Sigmoid colon (tissue), 7 donors: ENCODE results near the gene L1TD1. TPM values are rescaled to one million over a fixed set of nuclear protein-coding genes. Genes with fewer than 3 reads are reported as not detected.
"Not testable (repeated sequence)": the region's sequence is repeated elsewhere in the genome, so short reads cannot be mapped to it uniquely, and the experiment has no call there.

Source experiments
- DNase-seq: peaks from one replicate; pipeline ENCODE4 v3.0.0-alpha.2; 2019
- H3K27ac ChIP-seq, 4 donors: fragments of 200-600 bp; sonication (generic); one replicate each; pipeline ENCODE4 v1.5.1; 2016 to 2019; ENCODE audit warnings: mild to moderate bottlenecking in 1 of 4
- H3K27me3 ChIP-seq, 3 donors: fragments of 200-600 bp; sonication (generic); one replicate each; pipeline ENCODE4 v1.5.1; 2019; ENCODE audit warnings: mild to moderate bottlenecking in 1 of 3
- H3K36me3 ChIP-seq, 4 donors: fragments of 200-600 bp; sonication (generic); one replicate each; pipeline ENCODE4 v1.5.1; 2016 to 2019
- H3K4me1 ChIP-seq, 4 donors: fragments of 200-600 bp; sonication (generic); one replicate each; pipeline ENCODE4 v1.5.1; 2017 to 2019
- H3K4me3 ChIP-seq, 4 donors: fragments of 200-600 bp; sonication (generic); one replicate each; pipeline ENCODE4 v1.5.1; 2017 to 2019; ENCODE audit warnings: mild to moderate bottlenecking in 2 of 4, moderate library complexity in 1 of 4
- H3K9me3 ChIP-seq, 4 donors: fragments of 200-600 bp in 3 of 4; sonication (generic) in 3 of 4; one replicate each; pipeline versions ENCODE4 v1.5.1 to v1.6.1; 2013 to 2019
- EP300 ChIP-seq, 4 donors: sonication (generic); formaldehyde crosslinking; IDR thresholded peaks; one replicate each; pipeline ENCODE4 v1.6.1; 2017; ENCODE audit warnings: antibody characterized with exemption in 4 of 4
- POLR2A ChIP-seq, 2 donors: fragments of 450-650 bp; IDR thresholded peaks; one replicate each; pipeline ENCODE4 v1.6.1; 2016; ENCODE audit warnings: antibody characterized with exemption in 2 of 2, mild to moderate bottlenecking in 2 of 2, moderate library complexity in 2 of 2
- POLR2AphosphoS5 ChIP-seq, 4 donors: sonication (generic); formaldehyde crosslinking; IDR thresholded peaks; one replicate each; pipeline ENCODE4 v1.6.1; 2017; ENCODE audit warnings: antibody characterized with exemption in 4 of 4
- WGBS, 2 donors: extraction: QIAGEN DNeasy Blood & Tissue Kit; methylation state at CpG; one replicate each; pipeline ENCODE4 v1.1.7; 2013; 5-methylcytosine and 5-hydroxymethylcytosine counted together
- intact Hi-C: fragments of 100-400 bp; cut with DNase I; formaldehyde crosslinking; loops from one replicate; pipeline ENCODE4 v1.15.1; 2023
- polyA plus RNA-seq, 3 donors: library from polyadenylated mRNA; stranded (reverse); fragments of 200-250 nt; gene quantifications; one replicate each; pipeline ENCODE4 v1.2.3, GENCODE V29; 2013
- total RNA-seq, 4 donors: library from RNA; depleted of rRNA; stranded (reverse); fragments of >200 nt; gene quantifications; one replicate each; pipeline ENCODE4 v1.1.0, GENCODE V29; 2016
- TF ChIP-seq, protein P1 (sequence below), 4 experiments: fragments of 450-650 bp in 3 of 4; fragments of 200-600 bp in 1 of 4; IDR thresholded peaks; one replicate each; pipeline ENCODE4 v1.5.1; 2016 to 2019; ENCODE audit warnings: antibody characterized with exemption in 4 of 4, mild to moderate bottlenecking in 3 of 4, moderate library complexity in 2 of 4
- donor health status: healthy with polysubstance abuse.
- donor health status: Bipolar disorder and iron deficiency.
- donor health status: healthy.

Gene L1TD1
- total and polyA plus RNA-seq, 7 donors: under 0.01 to 8.0 (median 1.4) TPM; not detected in 1

DNA sequence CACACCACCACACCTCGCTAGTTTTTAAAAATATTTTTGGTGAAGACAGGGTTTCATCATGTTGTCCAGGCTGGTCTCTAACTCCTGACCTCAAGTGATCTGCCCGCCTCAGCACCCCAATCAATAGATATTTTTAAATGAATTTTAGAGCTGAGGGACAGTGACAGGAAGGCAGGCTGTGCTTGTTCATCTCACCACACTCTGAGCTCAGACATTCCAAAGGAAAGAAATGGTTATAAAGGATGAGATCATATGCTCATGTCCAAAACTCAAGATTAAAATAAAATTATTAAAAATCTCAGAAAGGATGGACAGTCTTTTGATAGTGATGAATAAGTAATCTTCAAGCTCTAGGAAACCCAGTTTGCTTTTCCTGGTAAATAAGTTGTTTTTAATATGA lies 40.9 kb downstream of the L1TD1 start:
- H3K36me3 ChIP-seq: no peaks in the 10 kb centered on the region
- H3K27ac ChIP-seq: no peak overlapping the region
- no peak for TF ChIP-seq POLR2A (IDR thresholded peaks at IDR 0.05)
- TF ChIP-seq POLR2AphosphoS5 (IDR thresholded peaks at IDR 0.05): no peak
- no peak for TF ChIP-seq EP300 (IDR thresholded peaks at IDR 0.05)
- TF ChIP-seq, protein P1, sequence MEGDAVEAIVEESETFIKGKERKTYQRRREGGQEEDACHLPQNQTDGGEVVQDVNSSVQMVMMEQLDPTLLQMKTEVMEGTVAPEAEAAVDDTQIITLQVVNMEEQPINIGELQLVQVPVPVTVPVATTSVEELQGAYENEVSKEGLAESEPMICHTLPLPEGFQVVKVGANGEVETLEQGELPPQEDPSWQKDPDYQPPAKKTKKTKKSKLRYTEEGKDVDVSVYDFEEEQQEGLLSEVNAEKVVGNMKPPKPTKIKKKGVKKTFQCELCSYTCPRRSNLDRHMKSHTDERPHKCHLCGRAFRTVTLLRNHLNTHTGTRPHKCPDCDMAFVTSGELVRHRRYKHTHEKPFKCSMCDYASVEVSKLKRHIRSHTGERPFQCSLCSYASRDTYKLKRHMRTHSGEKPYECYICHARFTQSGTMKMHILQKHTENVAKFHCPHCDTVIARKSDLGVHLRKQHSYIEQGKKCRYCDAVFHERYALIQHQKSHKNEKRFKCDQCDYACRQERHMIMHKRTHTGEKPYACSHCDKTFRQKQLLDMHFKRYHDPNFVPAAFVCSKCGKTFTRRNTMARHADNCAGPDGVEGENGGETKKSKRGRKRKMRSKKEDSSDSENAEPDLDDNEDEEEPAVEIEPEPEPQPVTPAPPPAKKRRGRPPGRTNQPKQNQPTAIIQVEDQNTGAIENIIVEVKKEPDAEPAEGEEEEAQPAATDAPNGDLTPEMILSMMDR (IDR thresholded peaks at IDR 0.05): no peak
- H3K4me1 ChIP-seq: no peaks in the 10 kb centered on the region
- no peak for DNase-seq
- H3K4me3 ChIP-seq: no peak overlapping the region
- intact Hi-C loops: no loop called here
- H3K9me3 ChIP-seq: no peaks in the 10 kb centered on the region
- no peaks in the 10 kb centered on the region for H3K27me3 ChIP-seq
- WGBS, 2 donors: 88 to 97% methylated on average over 2 of the region's 2 CpGs

DNA sequence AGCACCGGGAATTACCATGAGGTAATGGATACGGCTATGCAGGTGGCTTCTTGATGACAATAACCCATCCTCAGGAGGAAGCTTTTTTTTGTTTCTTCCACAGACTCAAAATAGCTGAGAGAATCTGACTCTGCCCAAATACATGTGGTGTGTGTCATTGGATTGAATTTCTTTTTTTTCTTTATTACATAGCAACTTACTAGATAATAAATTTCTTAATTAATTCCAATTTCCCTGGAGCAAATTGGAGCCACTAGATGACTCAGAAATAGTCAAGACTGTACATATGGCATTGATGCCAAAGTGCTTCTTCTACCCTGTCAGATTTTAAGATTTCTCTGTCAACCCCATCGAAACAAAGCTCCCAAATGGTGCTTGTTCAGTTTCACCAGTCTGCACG lies 42.7 kb downstream of the L1TD1 start:
- TF ChIP-seq, protein P1 (IDR thresholded peaks at IDR 0.05): no peak
- no peak for TF ChIP-seq POLR2A (IDR thresholded peaks at IDR 0.05)
- TF ChIP-seq POLR2AphosphoS5 (IDR thresholded peaks at IDR 0.05): no peak
- TF ChIP-seq EP300 (IDR thresholded peaks at IDR 0.05): no peak
- intact Hi-C loops: no loop called here
- Histone ChIP-seq H3K9me3 (no peaks in the 10 kb centered on the region), H3K27me3 (no peaks in the 10 kb centered on the region), H3K36me3 (no peaks in the 10 kb centered on the region), H3K4me1 (peaks cover 0 to 10% (median 8%) of the 10 kb centered on the region in 4 donors), H3K27ac (no peak overlapping the region), H3K4me3 (no peak overlapping the region)
- DNase-seq: no peak
- WGBS, 2 donors: 87 to 92% methylated on average over 4 of the region's 4 CpGs

DNA sequence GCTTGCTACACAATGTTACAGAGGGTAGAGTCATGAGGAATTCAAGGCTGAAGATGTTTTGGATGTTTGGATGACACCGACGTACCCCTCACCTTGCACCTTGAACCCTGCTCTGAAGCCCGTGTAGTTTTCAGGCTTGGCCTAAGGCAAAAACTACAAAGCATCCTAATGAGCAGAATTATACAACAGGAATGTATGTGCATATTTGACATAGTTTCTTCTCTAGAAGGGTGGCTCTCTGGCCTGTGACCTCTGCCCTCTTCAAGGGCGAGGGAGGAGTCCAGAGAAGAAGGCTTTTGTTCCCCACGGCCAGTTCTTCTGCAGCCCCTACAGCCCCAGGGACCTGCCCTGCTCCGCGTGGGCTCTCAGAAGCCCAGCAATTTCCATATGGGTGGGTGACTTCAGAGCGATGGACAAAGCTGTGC lies 43.3 kb downstream of the L1TD1 start:
- Histone ChIP-seq H3K4me1 (peaks cover 0 to 10% (median 8%) of the 10 kb centered on the region in 4 donors), H3K36me3 (no peaks in the 10 kb centered on the region), H3K4me3 (no peak overlapping the region), H3K27me3 (no peaks in the 10 kb centered on the region), H3K9me3 (no peaks in the 10 kb centered on the region), H3K27ac (no peak overlapping the region)
- WGBS, 2 donors: 82 to 85% methylated on average over 8 of the region's 8 CpGs
- intact Hi-C loops: no loop called here
- no peak for DNase-seq
- TF ChIP-seq POLR2A (IDR thresholded peaks at IDR 0.05) (no peak), POLR2AphosphoS5 (IDR thresholded peaks at IDR 0.05) (no peak), EP300 (IDR thresholded peaks at IDR 0.05) (no peak)
- TF ChIP-seq, protein P1 (IDR thresholded peaks at IDR 0.05): no peak

DNA sequence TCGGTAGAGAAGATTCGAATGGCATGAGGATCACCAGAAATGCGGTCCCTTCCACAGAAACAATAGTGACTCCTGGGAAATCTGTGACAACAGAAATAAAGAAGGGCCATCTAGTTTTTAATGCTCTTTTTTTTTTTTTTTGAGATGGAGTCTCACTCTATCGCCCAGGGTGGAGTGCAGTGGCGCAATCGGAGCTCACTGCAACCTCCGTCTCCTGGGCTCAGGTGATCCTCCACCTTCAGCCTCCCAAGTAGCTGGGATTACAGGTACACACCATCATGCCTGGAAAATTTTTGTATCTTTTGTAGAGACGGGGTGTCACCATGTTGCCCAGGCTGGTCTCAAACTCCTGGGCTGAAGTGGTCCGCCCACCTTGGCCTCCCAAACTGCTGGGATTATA lies 43.9 kb downstream of the L1TD1 start:
- Histone ChIP-seq H3K4me3 (no peak overlapping the region), H3K36me3 (no peaks in the 10 kb centered on the region), H3K4me1 (peaks cover 0 to 10% (median 8%) of the 10 kb centered on the region in 4 donors), H3K9me3 (no peaks in the 10 kb centered on the region), H3K27ac (no peak overlapping the region), H3K27me3 (no peaks in the 10 kb centered on the region)
- intact Hi-C loops: no loop called here
- 92 to 97% methylated on average over 9 of the region's 9 CpGs for WGBS, 2 donors
- TF ChIP-seq EP300 (IDR thresholded peaks at IDR 0.05) (no peak), POLR2AphosphoS5 (IDR thresholded peaks at IDR 0.05) (no peak), POLR2A (IDR thresholded peaks at IDR 0.05) (no peak)
- TF ChIP-seq, protein P1 (IDR thresholded peaks at IDR 0.05): no peak
- no peak for DNase-seq

DNA sequence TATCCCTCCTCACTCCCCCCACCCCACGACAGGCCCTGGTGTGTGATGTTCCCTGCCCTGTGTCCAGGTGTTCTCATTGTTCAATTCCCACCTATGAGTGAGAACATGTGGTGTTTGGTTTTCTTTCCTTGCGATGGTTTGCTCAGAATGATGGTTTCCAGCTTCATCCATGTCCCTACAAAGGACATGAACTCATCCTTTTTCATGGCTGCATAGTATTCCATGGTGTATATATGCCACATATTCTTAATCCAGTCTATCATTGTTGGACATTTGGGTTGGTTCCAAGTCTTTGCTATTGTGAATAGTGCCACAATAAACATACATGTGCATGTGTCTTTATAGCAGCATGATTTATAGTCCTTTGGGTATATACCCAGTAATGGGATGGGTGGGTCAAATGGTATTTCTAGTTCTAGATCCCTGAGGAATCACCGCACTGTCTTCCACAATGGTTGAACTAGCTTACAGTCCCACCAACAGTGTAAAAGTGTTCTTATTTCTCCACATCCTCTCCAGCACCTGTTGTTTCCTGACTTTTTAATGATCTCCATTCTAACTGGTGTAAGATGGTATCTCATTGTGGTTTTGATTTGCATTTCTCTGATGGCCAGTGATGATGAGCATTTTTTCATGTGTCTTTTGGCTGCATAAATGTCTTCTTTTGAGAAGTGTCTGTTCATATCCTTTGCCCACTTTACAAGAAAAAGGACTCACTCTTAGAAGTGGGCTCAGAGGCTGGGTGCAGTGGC lies 45.2 kb downstream of the L1TD1 start:
- H3K36me3 ChIP-seq, H3K4me1 ChIP-seq, H3K9me3 ChIP-seq, H3K27ac ChIP-seq, H3K27me3 ChIP-seq, DNase-seq, H3K4me3 ChIP-seq, intact Hi-C loops: not testable (repeated sequence)
- 91 to 94% methylated on average over 3 of the region's 3 CpGs for WGBS, 2 donors
